ENCODE measurements around the gene HAUS7. TPM values are rescaled to one million over a fixed set of nuclear protein-coding genes. Genes with fewer than 3 reads are reported as not detected.
"Not testable (repeated sequence)": the region's sequence is repeated elsewhere in the genome, so short reads cannot be mapped to it uniquely, and the experiment has no call there.

The HAUS7 gene
- total and polyA plus RNA-seq, 2 donors from 2014 or later: 28.1 to 47.6 TPM

- H3K27ac ChIP-seq (ENCODE audit: low read depth in 2 of 2, low read length in 2 of 2): no peak overlapping the region
- H3K9me3 ChIP-seq (ENCODE audit: control insufficient read depth in 2 of 3, insufficient read depth in 1 of 3, low read length in 3 of 3): no peaks in the 10 kb centered on the region
- no peak overlapping the region for H3K4me3 ChIP-seq (ENCODE audit: low read length in 3 of 3)
- H3K27me3 ChIP-seq (ENCODE audit: control insufficient read depth, insufficient read depth, low read length): no peaks in the 10 kb centered on the region
- TF ChIP-seq CTCF (IDR thresholded peaks at IDR 0.05; ENCODE audit: borderline replicate concordance, extremely low read depth, insufficient read depth): no peak
- H3K36me3 ChIP-seq (ENCODE audit: control insufficient read depth in 2 of 3, insufficient read depth in 3 of 3, low read length in 3 of 3): no peaks in the 10 kb centered on the region
- H3K9ac ChIP-seq (ENCODE audit: low read length in 3 of 3): no peak overlapping the region
- peaks cover 0 to 4% (median 0%) of the 10 kb centered on the region in 3 donors for H3K4me1 ChIP-seq (ENCODE audit: control insufficient read depth in 2 of 3, insufficient read depth in 2 of 3, low read depth in 1 of 3, low read length in 3 of 3)
- FAIRE-seq: no peak
- intact Hi-C loops (cut with DNase I): no loop called here
- DNase-seq: peak in 1 of 5 donors; percentile 24
Measured at GRCh38 chrX:153406011-153406410, 64.4 kb downstream of the HAUS7 start.

- Histone ChIP-seq H3K27me3 (ENCODE audit: control insufficient read depth, insufficient read depth, low read length) (no peaks in the 10 kb centered on the region), H3K36me3 (ENCODE audit: control insufficient read depth in 2 of 3, insufficient read depth in 3 of 3, low read length in 3 of 3) (no peaks in the 10 kb centered on the region), H3K9ac (ENCODE audit: low read length in 3 of 3) (no peak overlapping the region), H3K9me3 (ENCODE audit: control insufficient read depth in 2 of 3, insufficient read depth in 1 of 3, low read length in 3 of 3) (no peaks in the 10 kb centered on the region), H3K4me1 (ENCODE audit: control insufficient read depth in 2 of 3, insufficient read depth in 2 of 3, low read depth in 1 of 3, low read length in 3 of 3) (peaks cover 0 to 2% (median 0%) of the 10 kb centered on the region in 3 donors), H3K27ac (ENCODE audit: low read depth in 2 of 2, low read length in 2 of 2) (no peak overlapping the region), H3K4me3 (ENCODE audit: low read length in 3 of 3) (no peak overlapping the region)
- intact Hi-C loops (cut with DNase I): no loop called here
- TF ChIP-seq CTCF (IDR thresholded peaks at IDR 0.05; ENCODE audit: borderline replicate concordance, extremely low read depth, insufficient read depth): no peak
- FAIRE-seq (no peak), DNase-seq (peak in 1 of 5 donors; percentile 4)
Measured at GRCh38 chrX:153405426-153405825, 65.0 kb downstream of the HAUS7 start.

- H3K27me3 ChIP-seq (ENCODE audit: control insufficient read depth, insufficient read depth, low read length); H3K36me3 ChIP-seq (ENCODE audit: control insufficient read depth in 2 of 3, insufficient read depth in 3 of 3, low read length in 3 of 3); DNase-seq; H3K9me3 ChIP-seq (ENCODE audit: control insufficient read depth in 2 of 3, insufficient read depth in 1 of 3, low read length in 3 of 3); intact Hi-C loops (cut with DNase I); FAIRE-seq; H3K4me3 ChIP-seq (ENCODE audit: low read length in 3 of 3); H3K9ac ChIP-seq (ENCODE audit: low read length in 3 of 3); H3K27ac ChIP-seq (ENCODE audit: low read depth in 2 of 2, low read length in 2 of 2); H3K4me1 ChIP-seq (ENCODE audit: control insufficient read depth in 2 of 3, insufficient read depth in 2 of 3, low read depth in 1 of 3, low read length in 3 of 3): not testable (repeated sequence)
Measured at GRCh38 chrX:153404333-153404732, 66.0 kb downstream of the HAUS7 start.

- H3K27ac ChIP-seq (ENCODE audit: low read depth in 2 of 2, low read length in 2 of 2): no peak within 1 kb of the TSS
Measured at GRCh38 chrX:153401133-153401764, 69.1 kb downstream of the HAUS7 start, which contains the start of gene PNMA6E. PNMA6E (minus strand) TSS chrX:153401350; CDS start chrX:153398849, 2,501 bp downstream.

More at GRCh38 chrX:153401133-153401764, 69.1 kb downstream of the HAUS7 start, which contains the start of gene PNMA6E:
- Histone ChIP-seq H3K9ac (ENCODE audit: low read length in 3 of 3) (no peak within 1 kb of the TSS), H3K36me3 (ENCODE audit: control insufficient read depth in 2 of 3, insufficient read depth in 3 of 3, low read length in 3 of 3) (no peaks in the 10 kb centered on the region), H3K9me3 (ENCODE audit: control insufficient read depth in 2 of 3, insufficient read depth in 1 of 3, low read length in 3 of 3) (no peaks in the 10 kb centered on the region), H3K4me3 (ENCODE audit: low read length in 3 of 3) (no peak within 1 kb of the TSS), H3K27me3 (ENCODE audit: control insufficient read depth, insufficient read depth, low read length) (no peaks in the 10 kb centered on the region), H3K4me1 (ENCODE audit: control insufficient read depth in 2 of 3, insufficient read depth in 2 of 3, low read depth in 1 of 3, low read length in 3 of 3) (no peaks in the 10 kb centered on the region)
- FAIRE-seq (no peak), DNase-seq (no peak)
- intact Hi-C loops (cut with DNase I): no loop called here
- TF ChIP-seq CTCF (IDR thresholded peaks at IDR 0.05; ENCODE audit: borderline replicate concordance, extremely low read depth, insufficient read depth): no peak
